Measurements from ENCODE around the gene ELP2. TPM values are rescaled to one million over a fixed set of nuclear protein-coding genes. Genes with fewer than 3 reads are reported as not detected.
A peak's percentile ranks its signal among the peaks of the same experiment; 100 is the strongest.

The ELP2 gene
- total and polyA plus RNA-seq, 12 donors = 33.7 to 69.2 (median 57.9) TPM

- no peak for TF ChIP-seq CTCF (IDR thresholded peaks at IDR 0.05)
- ATAC-seq = no peak
- Histone ChIP-seq H3K27ac (no peak overlapping the region), H3K9me3 (no peaks in the 10 kb centered on the region), H3K4me1 (peaks cover 0 to 27% (median 12%) of the 10 kb centered on the region in 9 donors), H3K36me3 (no peaks in the 10 kb centered on the region), H3K27me3 (peaks cover 0 to 13% (median 0%) of the 10 kb centered on the region in 7 donors), H3K4me3 (peak overlapping the region in 1 of 10 donors; percentile 76)
- WGBS, 2 donors = 83% methylated on average over 18 of the region's 18 CpGs
- DNase-seq = no peak
- intact Hi-C loops (cut with DNase I) = loop anchor here in 3 of 10 donors (10.0 kb wide), 1 partner anchor 99 kb away; no protein-coding TSS in a partner anchor
These were observed 56.3 kb downstream of the ELP2 start for GRCh38 chr18:36185901-36186460.

- H3K27ac ChIP-seq = peak overlapping the region in 4 of 10 donors; percentile 32 to 48 (median 38)
- peak; percentile 40 to 75 (median 53) for ATAC-seq
- peaks cover 0 to 13% (median 0%) of the 10 kb centered on the region in 7 donors for H3K27me3 ChIP-seq
- DNase-seq = peak; percentile 36 to 45
- no peaks in the 10 kb centered on the region for H3K36me3 ChIP-seq
- intact Hi-C loops (cut with DNase I) = loop anchor here in 3 of 10 donors (10.0 kb wide), 1 partner anchor 98 kb away; no protein-coding TSS in a partner anchor
- no peaks in the 10 kb centered on the region for H3K9me3 ChIP-seq
- no peak for TF ChIP-seq CTCF (IDR thresholded peaks at IDR 0.05)
- H3K4me1 ChIP-seq = peaks cover 0 to 27% (median 12%) of the 10 kb centered on the region in 9 donors
- H3K4me3 ChIP-seq = peak overlapping the region; percentile 52 to 81 (median 74)
- WGBS, 2 donors = 10% methylated on average over 47 of the region's 47 CpGs
These were observed 56.9 kb downstream of the ELP2 start for GRCh38 chr18:36186461-36187192.

- TF ChIP-seq CTCF (IDR thresholded peaks at IDR 0.05) = no peak
- Histone ChIP-seq H3K4me3 (peak within 1 kb of the TSS; percentile 52 to 81 (median 74)), H3K4me1 (peaks cover 0 to 20% (median 8%) of the 10 kb centered on the region in 9 donors), H3K27ac (peak within 1 kb of the TSS in 5 of 10 donors; percentile 17 to 48 (median 36)), H3K27me3 (peaks cover 0 to 13% (median 0%) of the 10 kb centered on the region in 7 donors), H3K9me3 (no peaks in the 10 kb centered on the region), H3K36me3 (no peaks in the 10 kb centered on the region)
- intact Hi-C loops (cut with DNase I) = loop anchor here in 3 of 10 donors (10.0 kb wide), 1 partner anchor 97 kb away; no protein-coding TSS in a partner anchor
- WGBS, 2 donors = 0 to 1% methylated on average over 65 to 66 of the region's 66 CpGs
- ATAC-seq = peak; percentile 91 to 97 (median 95)
- DNase-seq = peak; percentile 72 to 82
These were observed 57.6 kb downstream of the ELP2 start, which contains the start of gene MOCOS for GRCh38 chr18:36187193-36187825. MOCOS (plus strand) TSS chr18:36187497; CDS start chr18:36187540, 43 bp downstream.

Data from heart right ventricle (tissue), 16 donors.